COLO668 (cell line): ENCODE measurements around the gene XPC.

ENCODE experiments used
- DNase-seq: peaks from one replicate; lab custom pipeline; 2025; ENCODE audit not compliant: unreplicated experiment; lab: John Stamatoyannopoulos, UW

Gene XPC

GRCh38 chr3:14174483-14174882, 3.9 kb downstream of the XPC start:
- no peak for DNase-seq

GRCh38 chr3:14172496-14172895, 5.9 kb downstream of the XPC start:
- no peak for DNase-seq

GRCh38 chr3:14170531-14171159, 7.8 kb downstream of the XPC start:
- no peak for DNase-seq

GRCh38 chr3:14169871-14170270, 8.5 kb downstream of the XPC start:
- no peak for DNase-seq

- DNase-seq = no peak
Measured at GRCh38 chr3:14169435-14169834, 9.0 kb downstream of the XPC start.

- DNase-seq = no peak
Measured at GRCh38 chr3:14166877-14167603, 11.4 kb downstream of the XPC start.

GRCh38 chr3:14162178-14162577, 16.2 kb downstream of the XPC start:
- no peak for DNase-seq

GRCh38 chr3:14161282-14161681, 17.1 kb downstream of the XPC start:
- DNase-seq = no peak

- DNase-seq = no peak
Measured at GRCh38 chr3:14159426-14159825, 19.0 kb downstream of the XPC start.

- no peak for DNase-seq
Measured at GRCh38 chr3:14158370-14158769, 20.0 kb downstream of the XPC start.

GRCh38 chr3:14157951-14158350, 20.4 kb downstream of the XPC start:
- no peak for DNase-seq

- DNase-seq = no peak
Measured at GRCh38 chr3:14156843-14157561, 21.4 kb downstream of the XPC start.

- DNase-seq = no peak
Measured at GRCh38 chr3:14156201-14156600, 22.2 kb downstream of the XPC start.

GRCh38 chr3:14154895-14155440, 23.4 kb downstream of the XPC start:
- no peak for DNase-seq

- no peak for DNase-seq
Measured at GRCh38 chr3:14154276-14154675, 24.1 kb downstream of the XPC start.

- no peak for DNase-seq
Measured at GRCh38 chr3:14153663-14154062, 24.7 kb downstream of the XPC start.

- no peak for DNase-seq
Measured at GRCh38 chr3:14152963-14153355, 25.4 kb downstream of the XPC start.

GRCh38 chr3:14152233-14152962, 26.0 kb downstream of the XPC start:
- DNase-seq = peak; percentile 23

GRCh38 chr3:14151471-14152083, 26.8 kb downstream of the XPC start:
- DNase-seq = no peak

GRCh38 chr3:14150491-14151230, 27.7 kb downstream of the XPC start:
- DNase-seq = no peak
